HEK293 (cell line): ENCODE data around the gene C1QTNF4.

Experiments used
- CTCF ChIA-PET: fragments of 350-600 bp; formaldehyde crosslinking; extraction: SDS; loops from one replicate; lab custom pipeline; 2021; ENCODE audit warnings: antibody characterized with exemption; lab: Yijun Ruan, JAX
- POLR2A ChIA-PET: fragments of 300-600 bp; formaldehyde crosslinking; extraction: SDS; loops from one replicate; lab custom pipeline; 2020; ENCODE audit warnings: antibody characterized with exemption, inconsistent platforms; lab: Yijun Ruan, JAX
- H3K27ac ChIP-seq: fragments of 200-500 bp; sonication (Bioruptor generic); 2 replicates; pipeline ENCODE4 v1.5.1; 2014; ENCODE audit warnings: low read depth, low read length, control low read depth, inconsistent platforms; ENCODE audit errors: extremely low read depth
- H3K36me3 ChIP-seq, 2 experiments: fragments of 200-500 bp in 1 of 2; sonication (Bioruptor generic) in 1 of 2; 1 replicate in 1 of 2; 2 replicates in 1 of 2; pipeline ENCODE4 v1.5.1; 2014 to 2017; ENCODE audit warnings: inconsistent platforms in 2 of 2, low read length in 2 of 2; ENCODE audit not compliant: control insufficient read depth in 2 of 2, insufficient read depth in 1 of 2
- H3K4me1 ChIP-seq: fragments of 200-500 bp; sonication (Bioruptor generic); 2 replicates; pipeline ENCODE4 v1.5.1; 2014; ENCODE audit warnings: mild to moderate bottlenecking, low read length, inconsistent platforms; ENCODE audit not compliant: control insufficient read depth, insufficient read depth
- H3K4me3 ChIP-seq: 2 replicates; pipeline ENCODE4 v1.5.1; 2011; ENCODE audit warnings: low read depth, mild to moderate bottlenecking, control low read depth, low read length, moderate library complexity
- H3K9me3 ChIP-seq: fragments of 200-500 bp; sonication (Bioruptor generic); 2 replicates; pipeline ENCODE4 v1.5.1; 2014; ENCODE audit warnings: low read depth, low read length, inconsistent platforms; ENCODE audit not compliant: control insufficient read depth, insufficient read depth
- FEZF1 ChIP-seq: fragments of 450-650 bp; formaldehyde crosslinking; IDR thresholded peaks from 2 replicates; pipeline ENCODE4 v1.5.1; 2016; ENCODE audit warnings: missing biosample characterization, missing genetic modification characterization
- KLF8 ChIP-seq: fragments of 450-650 bp; formaldehyde crosslinking; IDR thresholded peaks from 2 replicates; pipeline ENCODE4 v1.5.1; 2016; ENCODE audit warnings: missing biosample characterization, missing genetic modification characterization
- KLF9 ChIP-seq: fragments of 450-650 bp; formaldehyde crosslinking; IDR thresholded peaks from 2 replicates; pipeline ENCODE4 v1.5.1; 2016; ENCODE audit warnings: missing biosample characterization, missing genetic modification characterization, low read depth
- PRDM1 ChIP-seq: fragments of 450-650 bp; formaldehyde crosslinking; IDR thresholded peaks from 2 replicates; pipeline ENCODE4; 2016; ENCODE audit warnings: missing biosample characterization, missing genetic modification characterization
- SALL2 ChIP-seq: fragments of 450-650 bp; formaldehyde crosslinking; IDR thresholded peaks from 2 replicates; pipeline ENCODE4 v1.5.0; 2017; ENCODE audit warnings: missing biosample characterization, mild to moderate bottlenecking, missing genetic modification characterization, borderline replicate concordance
- SP2 ChIP-seq: fragments of 450-650 bp; formaldehyde crosslinking; IDR thresholded peaks from 2 replicates; pipeline ENCODE4 v1.5.1; 2016; ENCODE audit warnings: missing biosample characterization, missing genetic modification characterization
- WT1 ChIP-seq: fragments of 450-650 bp; formaldehyde crosslinking; IDR thresholded peaks from 2 replicates; pipeline ENCODE4 v1.5.1; 2016; ENCODE audit warnings: missing biosample characterization, missing genetic modification characterization
- ZBTB17 ChIP-seq: fragments of 450-650 bp; formaldehyde crosslinking; IDR thresholded peaks from 2 replicates; pipeline ENCODE4 v1.5.1; 2016; ENCODE audit warnings: missing biosample characterization, missing genetic modification characterization
- ZBTB20 ChIP-seq: fragments of 450-650 bp; formaldehyde crosslinking; IDR thresholded peaks from 2 replicates; pipeline ENCODE4 v1.5.1; 2016; ENCODE audit warnings: missing biosample characterization, missing genetic modification characterization
- ZBTB48 ChIP-seq: fragments of 450-650 bp; formaldehyde crosslinking; IDR thresholded peaks from 2 replicates; pipeline ENCODE4 v1.5.1; 2016; ENCODE audit warnings: missing biosample characterization, missing genetic modification characterization
- ZNF221 ChIP-seq: fragments of 450-650 bp; formaldehyde crosslinking; IDR thresholded peaks from 2 replicates; pipeline ENCODE4 v1.5.1; 2017; ENCODE audit warnings: missing biosample characterization, missing genetic modification characterization, borderline replicate concordance
- ZNF239 ChIP-seq: fragments of 450-650 bp; formaldehyde crosslinking; IDR thresholded peaks from 2 replicates; pipeline ENCODE4 v1.5.1; 2016; ENCODE audit warnings: missing biosample characterization, missing genetic modification characterization
- ZNF335 ChIP-seq: fragments of 450-650 bp; formaldehyde crosslinking; conservative IDR thresholded peaks from 2 replicates; pipeline ENCODE4 v1.5.1; 2016; ENCODE audit warnings: missing biosample characterization, missing genetic modification characterization
- ZNF350 ChIP-seq: fragments of 450-650 bp; formaldehyde crosslinking; IDR thresholded peaks from 2 replicates; pipeline ENCODE4 v1.5.0; 2017; ENCODE audit warnings: missing biosample characterization, mild to moderate bottlenecking, missing genetic modification characterization
- ZNF423 ChIP-seq: fragments of 450-650 bp; formaldehyde crosslinking; IDR thresholded peaks from 2 replicates; pipeline ENCODE4 v1.5.1; 2016; ENCODE audit warnings: missing biosample characterization, missing genetic modification characterization
- ZNF48 ChIP-seq: fragments of 450-650 bp; formaldehyde crosslinking; IDR thresholded peaks from 2 replicates; pipeline ENCODE4 v1.5.1; 2016; ENCODE audit warnings: missing biosample characterization, missing genetic modification characterization
- ZNF514 ChIP-seq: fragments of 450-650 bp; formaldehyde crosslinking; IDR thresholded peaks from 2 replicates; pipeline ENCODE4 v1.5.1; 2016; ENCODE audit warnings: missing biosample characterization, missing genetic modification characterization
- ZNF654 ChIP-seq: fragments of 450-650 bp; formaldehyde crosslinking; IDR thresholded peaks from 2 replicates; pipeline ENCODE4 v1.5.1; 2016; ENCODE audit warnings: low read depth, missing biosample characterization, missing genetic modification characterization
- ZSCAN23 ChIP-seq: fragments of 450-650 bp; formaldehyde crosslinking; IDR thresholded peaks from 2 replicates; pipeline ENCODE4 v1.5.1; 2016; ENCODE audit warnings: missing biosample characterization, missing genetic modification characterization
- TF ChIP-seq, protein P1 (sequence below): fragments of 450-650 bp; formaldehyde crosslinking; IDR thresholded peaks from 2 replicates; pipeline ENCODE4 v1.5.1; 2016; ENCODE audit warnings: missing biosample characterization, missing genetic modification characterization
- TF ChIP-seq, protein P2 (sequence below): fragments of 450-650 bp; IDR thresholded peaks from 2 replicates; pipeline ENCODE4 v1.5.1; 2018; ENCODE audit warnings: missing biosample characterization, mild to moderate bottlenecking, missing genetic modification characterization

C1QTNF4 gene

DNA sequence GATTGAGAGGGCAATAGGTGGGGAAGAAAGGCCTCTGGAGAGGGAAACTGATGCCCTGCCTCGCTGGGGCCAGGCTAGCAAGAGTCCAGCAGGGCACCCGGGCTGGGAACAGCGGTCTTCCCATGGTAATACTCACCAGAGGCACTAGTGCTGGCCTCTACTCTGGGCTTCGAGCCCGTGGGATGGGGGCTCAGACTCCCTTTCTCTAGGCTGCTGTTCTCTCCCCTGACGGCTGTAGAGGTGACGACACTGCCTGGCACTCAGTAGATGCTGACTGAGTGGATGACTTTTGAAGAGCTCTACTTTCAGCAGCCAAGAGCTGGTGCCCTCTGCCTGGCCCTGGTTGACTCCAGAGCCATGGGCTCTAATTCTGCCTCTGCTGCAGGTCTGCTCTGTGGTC is 818 bp upstream of the C1QTNF4 start:
- H3K27ac ChIP-seq = no peak overlapping the region
- ChIA-PET POLR2A (interaction anchor here (0.5 to 0.7 kb wide), 3 partner anchors 9 to 684 kb away, joined by 4 to 7 read pairs (median 7); no protein-coding TSS in a partner anchor), CTCF (no interaction called here)
- no peak overlapping the region for H3K4me3 ChIP-seq
- TF ChIP-seq ZSCAN23 (tag by site-specific recombination) (no peak), PRDM1 (tag by site-specific recombination) (no peak), ZNF654 (tag by site-specific recombination) (no peak), ZNF514 (tag by site-specific recombination) (no peak), ZBTB20 (no peak), ZNF423 (tag by site-specific recombination) (no peak), SALL2 (tag by site-specific recombination) (no peak), KLF9 (tag by site-specific recombination) (no peak), ZNF239 (tag by site-specific recombination) (no peak), SP2 (no peak), WT1 (tag by site-specific recombination) (no peak), ZNF350 (tag by site-specific recombination) (no peak), ZBTB48 (tag by site-specific recombination) (no peak), FEZF1 (tag by site-specific recombination) (no peak)
- TF ChIP-seq, protein P1, sequence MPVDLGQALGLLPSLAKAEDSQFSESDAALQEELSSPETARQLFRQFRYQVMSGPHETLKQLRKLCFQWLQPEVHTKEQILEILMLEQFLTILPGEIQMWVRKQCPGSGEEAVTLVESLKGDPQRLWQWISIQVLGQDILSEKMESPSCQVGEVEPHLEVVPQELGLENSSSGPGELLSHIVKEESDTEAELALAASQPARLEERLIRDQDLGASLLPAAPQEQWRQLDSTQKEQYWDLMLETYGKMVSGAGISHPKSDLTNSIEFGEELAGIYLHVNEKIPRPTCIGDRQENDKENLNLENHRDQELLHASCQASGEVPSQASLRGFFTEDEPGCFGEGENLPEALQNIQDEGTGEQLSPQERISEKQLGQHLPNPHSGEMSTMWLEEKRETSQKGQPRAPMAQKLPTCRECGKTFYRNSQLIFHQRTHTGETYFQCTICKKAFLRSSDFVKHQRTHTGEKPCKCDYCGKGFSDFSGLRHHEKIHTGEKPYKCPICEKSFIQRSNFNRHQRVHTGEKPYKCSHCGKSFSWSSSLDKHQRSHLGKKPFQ (tag by site-specific recombination) = no peak
- TF ChIP-seq, protein P2, sequence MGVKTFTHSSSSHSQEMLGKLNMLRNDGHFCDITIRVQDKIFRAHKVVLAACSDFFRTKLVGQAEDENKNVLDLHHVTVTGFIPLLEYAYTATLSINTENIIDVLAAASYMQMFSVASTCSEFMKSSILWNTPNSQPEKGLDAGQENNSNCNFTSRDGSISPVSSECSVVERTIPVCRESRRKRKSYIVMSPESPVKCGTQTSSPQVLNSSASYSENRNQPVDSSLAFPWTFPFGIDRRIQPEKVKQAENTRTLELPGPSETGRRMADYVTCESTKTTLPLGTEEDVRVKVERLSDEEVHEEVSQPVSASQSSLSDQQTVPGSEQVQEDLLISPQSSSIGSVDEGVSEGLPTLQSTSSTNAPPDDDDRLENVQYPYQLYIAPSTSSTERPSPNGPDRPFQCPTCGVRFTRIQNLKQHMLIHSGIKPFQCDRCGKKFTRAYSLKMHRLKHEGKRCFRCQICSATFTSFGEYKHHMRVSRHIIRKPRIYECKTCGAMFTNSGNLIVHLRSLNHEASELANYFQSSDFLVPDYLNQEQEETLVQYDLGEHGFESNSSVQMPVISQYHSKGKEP (tag by site-specific recombination) = no peak
- no peaks in the 10 kb centered on the region for H3K4me1 ChIP-seq
- no peaks in the 10 kb centered on the region for H3K36me3 ChIP-seq
- H3K9me3 ChIP-seq = no peaks in the 10 kb centered on the region

DNA sequence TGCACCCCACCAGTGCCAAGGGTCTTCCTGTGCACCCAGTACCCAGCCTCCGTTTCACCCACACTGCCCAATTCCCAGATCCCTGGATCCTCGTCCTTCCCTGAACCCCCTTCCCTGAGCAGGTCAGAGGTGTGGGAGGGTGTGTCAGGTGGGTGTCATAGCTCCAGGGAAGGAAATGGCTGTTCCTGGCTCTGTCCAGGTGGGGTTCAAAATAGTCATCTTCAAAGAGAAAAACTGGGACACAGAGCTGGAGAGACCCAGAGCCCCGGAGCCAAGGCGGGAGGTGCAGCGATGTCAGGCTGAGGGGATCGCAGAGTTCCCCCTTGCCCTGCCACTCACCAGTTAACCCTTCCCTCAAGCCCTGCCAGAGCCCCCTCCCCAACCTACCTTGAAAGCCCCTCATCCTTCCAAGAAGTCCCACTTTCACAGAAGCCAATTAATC is 698 bp downstream of the C1QTNF4 start:
- TF ChIP-seq ZBTB17 = peak; percentile 81; the same call in 1 of the 2 replicates
- no peak for TF ChIP-seq ZNF48 (tag by site-specific recombination)
- TF ChIP-seq ZNF335 = peak; percentile 27; the same call in 1 of the 2 replicates
- Histone ChIP-seq H3K36me3 (no peaks in the 10 kb centered on the region), H3K9me3 (no peaks in the 10 kb centered on the region), H3K4me3 (peak overlapping the region; percentile 44), H3K27ac (no peak overlapping the region), H3K4me1 (no peaks in the 10 kb centered on the region)
- ChIA-PET POLR2A (no interaction called here), CTCF (interaction anchor here (1.3 kb wide), 1 partner anchor 24 kb away, joined by 3 read pairs; no protein-coding TSS in a partner anchor)

DNA sequence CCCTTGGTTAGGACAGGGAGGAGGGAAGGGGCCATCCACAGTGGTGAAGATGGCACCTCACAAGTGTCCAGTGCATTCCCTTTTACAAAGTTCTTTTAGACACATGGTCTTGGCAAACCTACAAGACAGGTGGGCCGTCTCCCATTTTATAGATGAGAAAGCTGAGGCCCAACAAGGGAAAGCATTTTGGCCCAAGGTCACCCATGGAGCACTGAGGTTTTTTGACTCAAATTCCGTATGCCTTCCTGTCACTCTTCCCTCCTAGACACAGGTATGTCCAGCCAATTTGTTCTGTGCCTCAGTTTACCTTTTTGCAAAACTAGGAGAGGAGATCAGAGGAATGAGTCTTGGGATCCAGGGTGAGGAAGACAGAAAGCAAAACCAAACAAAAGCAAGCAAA is 1.2 kb downstream of the C1QTNF4 start:
- Histone ChIP-seq H3K4me1 (no peaks in the 10 kb centered on the region), H3K36me3 (no peaks in the 10 kb centered on the region), H3K4me3 (no peak overlapping the region), H3K27ac (no peak overlapping the region), H3K9me3 (no peaks in the 10 kb centered on the region)
- ChIA-PET POLR2A (no interaction called here), CTCF (interaction anchor here (0.6 kb wide), 2 partner anchors 28 to 518 kb away, joined by 3 to 4 read pairs; no protein-coding TSS in a partner anchor)
- no peak for TF ChIP-seq ZNF221
- no peak for TF ChIP-seq ZBTB20
- no peak for TF ChIP-seq KLF8 (tag by site-specific recombination)
